ENCODE measurements around the gene LGALS3BP. TPM values are rescaled to one million over a fixed set of nuclear protein-coding genes. Genes with fewer than 3 reads are reported as not detected.

LGALS3BP gene
- total RNA-seq, 1 experiment from 2014 or later = 389 TPM

DNA sequence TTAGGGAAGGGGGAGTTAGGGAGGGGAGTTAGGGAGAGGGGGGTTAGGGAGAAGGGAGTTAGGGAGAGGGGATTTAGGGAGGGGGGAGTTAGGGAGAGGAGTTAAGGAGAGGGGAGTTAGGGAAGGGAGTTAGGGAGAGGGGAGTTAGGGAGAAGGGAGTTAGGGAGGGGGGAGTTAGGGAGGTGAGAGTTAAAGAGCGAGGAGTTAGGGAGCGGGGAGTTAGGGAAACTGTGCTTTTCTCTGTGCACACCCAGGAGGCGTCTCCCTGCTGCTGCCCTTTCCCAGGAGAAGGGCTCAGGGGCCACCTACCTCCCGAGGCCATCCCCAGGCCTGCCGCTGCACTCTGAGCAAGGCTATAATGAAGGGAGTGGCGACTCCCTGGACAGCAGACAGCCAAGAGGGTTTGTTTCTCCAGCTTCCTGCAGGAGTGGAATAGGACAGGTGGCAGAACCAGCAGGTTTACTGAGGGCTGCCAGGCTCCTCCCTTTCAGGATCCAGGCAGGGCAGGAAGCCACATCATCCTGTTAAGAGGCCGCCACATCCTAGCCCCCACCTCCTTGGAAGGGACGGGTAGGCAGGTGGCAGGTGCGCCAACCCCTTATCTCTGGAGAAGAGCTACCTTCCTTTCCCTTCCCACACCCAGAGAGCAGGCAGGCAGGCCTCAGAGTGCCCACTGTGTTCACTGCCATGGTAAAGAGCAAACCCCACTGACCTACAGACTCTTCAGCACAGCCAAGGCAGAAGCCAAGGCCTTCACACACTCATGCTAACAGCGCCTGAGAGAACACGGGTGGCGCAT, 25.5 kb upstream of the LGALS3BP start:
- POLR2A ChIA-PET = no interaction called here
- no peak overlapping the region for H3K9ac ChIP-seq (ENCODE audit: low read length)
- no TSS peak for BruUV-seq (replicated peaks)
- intact Hi-C loops (cut with micrococcal nuclease) = no loop called here
- no peak overlapping the region for H2AFZ ChIP-seq (ENCODE audit: low read depth, low read length, poor library complexity, severe bottlenecking)
- H3K4me2 ChIP-seq (ENCODE audit: low read length) = peak overlapping the region; percentile 10; the same call in 1 of the 2 replicates
- no peaks in the 10 kb centered on the region for H3K27me3 ChIP-seq (ENCODE audit: insufficient read depth, low read length)
- H4K20me1 ChIP-seq (ENCODE audit: insufficient read depth) = no peaks in the 10 kb centered on the region
- H3K9me2 ChIP-seq (ENCODE audit: insufficient read depth) = no peaks in the 10 kb centered on the region
- CTCF ChIA-PET = no interaction called here
- RAD21 ChIA-PET (ENCODE audit: low non-redundant PET in 1 of 2, low total read pairs in 2 of 2, uncharacterized antibody in 2 of 2, unreplicated experiment in 2 of 2) = no interaction called here
- TF ChIP-seq, protein P1, sequence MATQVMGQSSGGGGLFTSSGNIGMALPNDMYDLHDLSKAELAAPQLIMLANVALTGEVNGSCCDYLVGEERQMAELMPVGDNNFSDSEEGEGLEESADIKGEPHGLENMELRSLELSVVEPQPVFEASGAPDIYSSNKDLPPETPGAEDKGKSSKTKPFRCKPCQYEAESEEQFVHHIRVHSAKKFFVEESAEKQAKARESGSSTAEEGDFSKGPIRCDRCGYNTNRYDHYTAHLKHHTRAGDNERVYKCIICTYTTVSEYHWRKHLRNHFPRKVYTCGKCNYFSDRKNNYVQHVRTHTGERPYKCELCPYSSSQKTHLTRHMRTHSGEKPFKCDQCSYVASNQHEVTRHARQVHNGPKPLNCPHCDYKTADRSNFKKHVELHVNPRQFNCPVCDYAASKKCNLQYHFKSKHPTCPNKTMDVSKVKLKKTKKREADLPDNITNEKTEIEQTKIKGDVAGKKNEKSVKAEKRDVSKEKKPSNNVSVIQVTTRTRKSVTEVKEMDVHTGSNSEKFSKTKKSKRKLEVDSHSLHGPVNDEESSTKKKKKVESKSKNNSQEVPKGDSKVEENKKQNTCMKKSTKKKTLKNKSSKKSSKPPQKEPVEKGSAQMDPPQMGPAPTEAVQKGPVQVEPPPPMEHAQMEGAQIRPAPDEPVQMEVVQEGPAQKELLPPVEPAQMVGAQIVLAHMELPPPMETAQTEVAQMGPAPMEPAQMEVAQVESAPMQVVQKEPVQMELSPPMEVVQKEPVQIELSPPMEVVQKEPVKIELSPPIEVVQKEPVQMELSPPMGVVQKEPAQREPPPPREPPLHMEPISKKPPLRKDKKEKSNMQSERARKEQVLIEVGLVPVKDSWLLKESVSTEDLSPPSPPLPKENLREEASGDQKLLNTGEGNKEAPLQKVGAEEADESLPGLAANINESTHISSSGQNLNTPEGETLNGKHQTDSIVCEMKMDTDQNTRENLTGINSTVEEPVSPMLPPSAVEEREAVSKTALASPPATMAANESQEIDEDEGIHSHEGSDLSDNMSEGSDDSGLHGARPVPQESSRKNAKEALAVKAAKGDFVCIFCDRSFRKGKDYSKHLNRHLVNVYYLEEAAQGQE (IDR thresholded peaks at IDR 0.05; ENCODE audit: low read depth) = no peak
- TF ChIP-seq, protein P2, sequence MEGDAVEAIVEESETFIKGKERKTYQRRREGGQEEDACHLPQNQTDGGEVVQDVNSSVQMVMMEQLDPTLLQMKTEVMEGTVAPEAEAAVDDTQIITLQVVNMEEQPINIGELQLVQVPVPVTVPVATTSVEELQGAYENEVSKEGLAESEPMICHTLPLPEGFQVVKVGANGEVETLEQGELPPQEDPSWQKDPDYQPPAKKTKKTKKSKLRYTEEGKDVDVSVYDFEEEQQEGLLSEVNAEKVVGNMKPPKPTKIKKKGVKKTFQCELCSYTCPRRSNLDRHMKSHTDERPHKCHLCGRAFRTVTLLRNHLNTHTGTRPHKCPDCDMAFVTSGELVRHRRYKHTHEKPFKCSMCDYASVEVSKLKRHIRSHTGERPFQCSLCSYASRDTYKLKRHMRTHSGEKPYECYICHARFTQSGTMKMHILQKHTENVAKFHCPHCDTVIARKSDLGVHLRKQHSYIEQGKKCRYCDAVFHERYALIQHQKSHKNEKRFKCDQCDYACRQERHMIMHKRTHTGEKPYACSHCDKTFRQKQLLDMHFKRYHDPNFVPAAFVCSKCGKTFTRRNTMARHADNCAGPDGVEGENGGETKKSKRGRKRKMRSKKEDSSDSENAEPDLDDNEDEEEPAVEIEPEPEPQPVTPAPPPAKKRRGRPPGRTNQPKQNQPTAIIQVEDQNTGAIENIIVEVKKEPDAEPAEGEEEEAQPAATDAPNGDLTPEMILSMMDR (IDR thresholded peaks at IDR 0.05 in 2 of 3, conservative IDR thresholded peaks at IDR 0.05 in 1 of 3; ENCODE audit: borderline replicate concordance in 1 of 3, insufficient read depth in 1 of 3, low read depth in 2 of 3, low read length in 2 of 3) = no peak
- TF ChIP-seq ZNF274 (IDR thresholded peaks at IDR 0.05; ENCODE audit: low read depth, low read length) (no peak), YY1 (IDR thresholded peaks at IDR 0.05; ENCODE audit: extremely low read depth, insufficient replicate concordance, low read depth, low read length) (no peak), SRF (IDR thresholded peaks at IDR 0.05; ENCODE audit: low read depth) (no peak), SIN3A (IDR thresholded peaks at IDR 0.05; ENCODE audit: low read depth) (no peak), EGR1 (IDR thresholded peaks at IDR 0.05; ENCODE audit: low read depth) (no peak), CEBPB (IDR thresholded peaks at IDR 0.05; ENCODE audit: low read depth) (no peak), POLR2A (IDR thresholded peaks at IDR 0.05; ENCODE audit: borderline replicate concordance, extremely low read depth, insufficient read depth, insufficient read length) (no peak), TCF7L2 (IDR thresholded peaks at IDR 0.05; ENCODE audit: borderline replicate concordance, extremely low read depth, insufficient read depth, insufficient read length) (no peak), SP1 (IDR thresholded peaks at IDR 0.05; ENCODE audit: low read depth) (no peak), POLR2AphosphoS5 (IDR thresholded peaks at IDR 0.05; ENCODE audit: low read depth, low read length) (no peak), FOSL1 (IDR thresholded peaks at IDR 0.05; ENCODE audit: low read depth) (no peak)
- TF ChIP-seq, protein P3, sequence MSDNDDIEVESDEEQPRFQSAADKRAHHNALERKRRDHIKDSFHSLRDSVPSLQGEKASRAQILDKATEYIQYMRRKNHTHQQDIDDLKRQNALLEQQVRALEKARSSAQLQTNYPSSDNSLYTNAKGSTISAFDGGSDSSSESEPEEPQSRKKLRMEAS (IDR thresholded peaks at IDR 0.05) = no peak
- TF ChIP-seq, protein P4, sequence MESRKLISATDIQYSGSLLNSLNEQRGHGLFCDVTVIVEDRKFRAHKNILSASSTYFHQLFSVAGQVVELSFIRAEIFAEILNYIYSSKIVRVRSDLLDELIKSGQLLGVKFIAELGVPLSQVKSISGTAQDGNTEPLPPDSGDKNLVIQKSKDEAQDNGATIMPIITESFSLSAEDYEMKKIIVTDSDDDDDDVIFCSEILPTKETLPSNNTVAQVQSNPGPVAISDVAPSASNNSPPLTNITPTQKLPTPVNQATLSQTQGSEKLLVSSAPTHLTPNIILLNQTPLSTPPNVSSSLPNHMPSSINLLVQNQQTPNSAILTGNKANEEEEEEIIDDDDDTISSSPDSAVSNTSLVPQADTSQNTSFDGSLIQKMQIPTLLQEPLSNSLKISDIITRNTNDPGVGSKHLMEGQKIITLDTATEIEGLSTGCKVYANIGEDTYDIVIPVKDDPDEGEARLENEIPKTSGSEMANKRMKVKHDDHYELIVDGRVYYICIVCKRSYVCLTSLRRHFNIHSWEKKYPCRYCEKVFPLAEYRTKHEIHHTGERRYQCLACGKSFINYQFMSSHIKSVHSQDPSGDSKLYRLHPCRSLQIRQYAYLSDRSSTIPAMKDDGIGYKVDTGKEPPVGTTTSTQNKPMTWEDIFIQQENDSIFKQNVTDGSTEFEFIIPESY (IDR thresholded peaks at IDR 0.05; ENCODE audit: extremely low read depth, insufficient replicate concordance, low read length) = no peak
- peaks cover 4 to 14% of the 10 kb centered on the region in 2 experiments; a peak in 2 of 4 replicates for H3K36me3 ChIP-seq (ENCODE audit: control insufficient read depth in 1 of 2, insufficient read depth in 2 of 2, low read length in 2 of 2)
- DNase-seq (ENCODE audit: low read depth, low spot score) (no peak), ATAC-seq (peak; percentile 7; the same call in 1 of the 2 replicates)
- H3K4me1 ChIP-seq (ENCODE audit: control insufficient read depth in 1 of 2, insufficient read depth in 2 of 2, low read length in 2 of 2) = peaks cover 17 to 40% of the 10 kb centered on the region in 2 experiments
- H3K4me3 ChIP-seq (replicated peaks in 1 of 2; ENCODE audit: low read depth in 1 of 2, low read length in 2 of 2) = no peak overlapping the region
- H3K79me2 ChIP-seq (ENCODE audit: insufficient read depth, low read length) = peaks cover 87% of the 10 kb centered on the region
- no peak overlapping the region; the same call in 1 of the 2 replicates for H3K27ac ChIP-seq (ENCODE audit: low read depth, low read length)
- no peaks in the 10 kb centered on the region for H3K9me3 ChIP-seq (ENCODE audit: control insufficient read depth in 1 of 2, insufficient read depth in 1 of 2, low read depth in 1 of 2, low read length in 2 of 2)
